Activated naive CD4-positive, alpha-beta T cell (primary cell): ENCODE results near the gene CLIP4.
"Not testable (repeated sequence)": the region's sequence is repeated elsewhere in the genome, so short reads cannot be mapped to it uniquely, and the experiment has no call there.

Experiments used
- DNase-seq, 4 experiments: peaks; one replicate each; lab custom pipeline; 2025; lab: John Stamatoyannopoulos, UW

The CLIP4 gene

GRCh38 chr2:29114946-29115609, at the start of gene CLIP4:
TSS of gene CLIP4 (plus strand) at chr2:29115415. CDS start at chr2:29121389, 5,974 bp downstream.
- peak; percentile 28 to 65 (median 38) for DNase-seq

GRCh38 chr2:29066271-29066860, 48.8 kb upstream of the CLIP4 start:
- DNase-seq, result no peak

- DNase-seq, result no peak
These were observed 48.1 kb upstream of the CLIP4 start for GRCh38 chr2:29066997-29067605.

GRCh38 chr2:29068513-29068912, 46.7 kb upstream of the CLIP4 start:
- no peak for DNase-seq

GRCh38 chr2:29070526-29070925, 44.7 kb upstream of the CLIP4 start:
- no peak for DNase-seq

GRCh38 chr2:29071032-29071975, 43.9 kb upstream of the CLIP4 start:
- DNase-seq, result no peak

GRCh38 chr2:29072251-29072650, 43.0 kb upstream of the CLIP4 start:
- DNase-seq, result no peak

- no peak for DNase-seq
These were observed 42.1 kb upstream of the CLIP4 start for GRCh38 chr2:29072971-29073725.

GRCh38 chr2:29073933-29074332, 41.3 kb upstream of the CLIP4 start:
- no peak for DNase-seq

GRCh38 chr2:29074411-29074810, 40.8 kb upstream of the CLIP4 start, which contains the start of gene PCARE:
TSS of gene PCARE (minus strand) at chr2:29074523. CDS start at chr2:29074261, 262 bp downstream.
- no peak for DNase-seq

- DNase-seq, result no peak
These were observed 39.1 kb upstream of the CLIP4 start for GRCh38 chr2:29075894-29076705.

- no peak for DNase-seq
These were observed 35.3 kb upstream of the CLIP4 start for GRCh38 chr2:29079887-29080286.

- no peak for DNase-seq
These were observed 34.1 kb upstream of the CLIP4 start for GRCh38 chr2:29080886-29081743.

- no peak for DNase-seq
These were observed 32.3 kb upstream of the CLIP4 start for GRCh38 chr2:29082804-29083495.

GRCh38 chr2:29084554-29084953, 30.7 kb upstream of the CLIP4 start:
- no peak for DNase-seq

GRCh38 chr2:29090311-29090710, 24.9 kb upstream of the CLIP4 start:
- DNase-seq, result not testable (repeated sequence)

- DNase-seq, result no peak
These were observed 18.2 kb upstream of the CLIP4 start for GRCh38 chr2:29096969-29097368.

GRCh38 chr2:29097569-29097968, 17.6 kb upstream of the CLIP4 start:
- DNase-seq, result no peak

GRCh38 chr2:29100564-29100963, 14.7 kb upstream of the CLIP4 start:
- DNase-seq, result no peak
